GM19438 (cell line): Measurements from ENCODE around the gene RFX8.
"Not testable (repeated sequence)": the region's sequence is repeated elsewhere in the genome, so short reads cannot be mapped to it uniquely, and the experiment has no call there.

Experiments used
- ATAC-seq: cut with Tn5 transposase; IDR thresholded peaks from one replicate; pipeline ENCODE4 v1.9.1; 2021; ENCODE audit warnings: low read depth; ENCODE audit not compliant: unreplicated experiment

The RFX8 gene

GRCh38 chr2:101474731-101475384, at the start of gene RFX8:
Gene RFX8 (minus strand): TSS chr2:101475112. CDS start chr2:101466848, 8,264 bp downstream.
- ATAC-seq, result no peak

DNA sequence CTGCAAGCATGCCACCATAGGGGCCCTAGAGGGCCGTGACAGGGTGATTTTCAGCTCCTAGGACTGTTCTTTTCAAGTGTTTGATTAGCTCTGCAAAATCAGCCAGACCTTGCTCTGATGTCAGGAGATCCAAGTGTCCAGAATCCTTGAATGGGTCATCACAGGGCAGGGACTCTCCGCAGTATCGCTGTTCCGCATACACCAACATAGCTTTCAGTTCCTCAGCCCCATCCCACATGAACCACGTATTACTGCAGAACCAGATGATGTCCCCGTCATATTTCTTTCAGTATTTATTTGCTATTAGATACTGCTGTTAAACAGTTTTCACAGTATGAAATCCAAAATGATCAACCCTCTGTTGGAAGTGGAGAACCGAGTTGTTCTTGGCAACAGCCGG, 46.6 kb upstream of the RFX8 start:
- ATAC-seq, result no peak

DNA sequence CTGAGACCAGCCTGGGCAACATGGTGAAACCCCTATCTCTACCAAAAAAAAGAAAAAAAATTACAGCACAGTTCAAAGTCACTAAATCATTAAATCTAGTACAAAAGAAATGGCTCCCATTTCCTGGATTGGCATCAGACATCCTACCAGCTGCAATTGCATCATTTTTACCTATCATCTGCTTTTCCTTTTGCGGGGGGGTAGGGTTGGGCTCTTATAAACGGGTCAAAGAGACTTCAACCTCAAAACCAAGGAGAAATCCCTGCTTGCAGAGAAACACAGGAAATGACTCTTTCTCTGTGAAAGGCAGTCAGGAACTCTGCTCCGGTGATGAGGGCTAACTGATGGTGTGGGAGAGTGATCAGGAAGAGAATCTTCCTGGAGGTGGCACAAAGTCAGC, 45.3 kb upstream of the RFX8 start:
- ATAC-seq, result no peak

GRCh38 chr2:101518578-101519492, 43.9 kb upstream of the RFX8 start:
- no peak for ATAC-seq

GRCh38 chr2:101517758-101518271, 42.9 kb upstream of the RFX8 start:
- no peak for ATAC-seq

GRCh38 chr2:101516823-101517690, 42.1 kb upstream of the RFX8 start:
- no peak for ATAC-seq

DNA sequence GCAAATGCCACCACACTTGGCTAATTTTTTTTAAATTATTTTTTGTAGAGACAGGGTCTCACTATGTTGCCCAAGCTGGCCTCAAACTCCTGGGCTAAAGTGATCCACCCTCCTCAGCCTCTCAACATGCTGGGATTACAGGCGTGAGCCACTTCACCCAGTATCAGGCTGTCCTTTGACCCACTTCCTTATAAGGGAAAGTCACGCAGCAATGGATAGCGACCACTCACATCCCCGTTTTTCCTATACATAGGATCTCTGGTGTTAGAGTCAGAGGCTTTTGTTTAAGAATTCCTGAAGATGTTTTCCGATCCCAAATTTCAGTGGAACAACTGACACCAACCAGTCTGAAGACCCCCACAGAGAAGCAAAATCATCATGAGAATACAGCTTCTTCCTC, 41.4 kb upstream of the RFX8 start:
- no peak for ATAC-seq

- no peak for ATAC-seq
Measured at GRCh38 chr2:101515477-101515876, 40.6 kb upstream of the RFX8 start.

GRCh38 chr2:101512993-101513392, 38.1 kb upstream of the RFX8 start:
- no peak for ATAC-seq

- ATAC-seq, result no peak
Measured at GRCh38 chr2:101511381-101511780, 36.5 kb upstream of the RFX8 start.

DNA sequence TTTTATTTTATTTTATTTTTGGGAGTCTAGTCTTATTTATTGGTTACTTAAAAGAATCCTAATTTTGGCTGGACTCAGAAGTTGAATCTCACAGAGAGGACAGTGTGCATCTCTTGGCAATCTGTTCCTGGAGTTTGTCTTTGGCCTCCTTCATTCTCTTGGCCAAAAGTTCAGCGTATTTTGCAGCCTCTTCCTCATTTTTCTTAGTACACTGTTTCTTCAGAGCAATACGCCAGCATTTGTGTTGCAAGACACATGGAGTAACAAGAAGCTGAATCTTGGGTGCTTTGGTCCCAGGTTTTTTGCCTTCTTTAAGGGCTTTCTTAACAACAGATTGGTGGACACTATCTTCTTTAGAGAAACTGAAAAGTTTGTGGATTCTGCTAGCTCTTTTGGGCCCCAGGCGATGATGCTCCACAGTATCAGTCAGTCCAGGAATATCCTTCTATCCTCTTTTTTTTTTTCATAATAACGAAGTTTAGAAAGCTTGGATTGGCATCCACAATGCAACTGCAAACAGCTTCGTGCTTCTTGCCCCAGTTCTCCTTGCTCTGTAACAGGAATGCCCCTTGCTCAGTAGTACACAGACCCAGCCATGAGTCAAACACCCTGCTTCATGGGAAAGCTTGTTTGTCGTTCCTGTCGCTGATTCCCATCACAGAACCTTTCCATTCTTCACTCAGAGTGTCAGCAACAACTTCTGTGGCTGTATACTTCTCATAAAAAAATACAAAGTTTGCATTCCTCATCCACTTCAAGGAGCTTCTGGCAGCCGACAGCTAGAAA, 34.8 kb upstream of the RFX8 start:
- ATAC-seq, result no peak

DNA sequence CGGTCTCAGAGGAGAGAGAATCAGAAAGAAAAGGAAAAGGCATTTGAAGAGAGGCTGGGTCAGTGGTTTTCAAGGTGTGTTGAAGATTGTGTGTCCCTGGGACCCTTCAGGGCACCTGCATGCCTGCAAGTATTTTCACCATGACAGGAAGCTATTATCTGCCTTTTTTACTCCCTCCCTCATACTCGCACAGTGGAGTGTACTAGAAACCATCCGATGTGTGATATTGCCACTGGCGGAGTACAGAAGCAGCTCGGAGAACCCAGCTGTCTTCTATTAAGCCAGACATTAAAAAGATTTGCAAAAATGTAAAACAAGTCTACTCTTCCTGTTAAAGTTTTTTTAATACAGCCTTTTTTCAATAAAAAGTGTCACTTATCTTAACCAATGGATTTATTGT, 33.7 kb upstream of the RFX8 start:
- no peak for ATAC-seq

DNA sequence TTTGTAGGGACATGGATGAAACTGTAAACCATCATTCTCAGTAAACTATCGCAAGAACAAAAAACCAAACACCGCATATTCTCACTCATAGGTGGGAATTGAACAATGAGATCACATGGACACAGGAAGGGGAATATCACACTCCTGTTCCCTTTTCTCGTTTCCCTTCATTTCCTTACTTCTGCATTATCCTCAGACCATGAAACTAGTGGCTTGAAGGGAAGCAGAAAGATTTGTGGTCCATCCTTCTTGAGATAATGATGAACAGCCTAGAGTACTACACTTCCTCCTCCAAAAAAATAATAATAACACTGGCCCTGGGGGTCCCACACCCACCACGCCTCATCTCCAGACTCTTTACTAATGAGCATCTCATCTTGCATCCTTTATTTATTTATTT, 30.4 kb upstream of the RFX8 start:
- not testable (repeated sequence) for ATAC-seq

DNA sequence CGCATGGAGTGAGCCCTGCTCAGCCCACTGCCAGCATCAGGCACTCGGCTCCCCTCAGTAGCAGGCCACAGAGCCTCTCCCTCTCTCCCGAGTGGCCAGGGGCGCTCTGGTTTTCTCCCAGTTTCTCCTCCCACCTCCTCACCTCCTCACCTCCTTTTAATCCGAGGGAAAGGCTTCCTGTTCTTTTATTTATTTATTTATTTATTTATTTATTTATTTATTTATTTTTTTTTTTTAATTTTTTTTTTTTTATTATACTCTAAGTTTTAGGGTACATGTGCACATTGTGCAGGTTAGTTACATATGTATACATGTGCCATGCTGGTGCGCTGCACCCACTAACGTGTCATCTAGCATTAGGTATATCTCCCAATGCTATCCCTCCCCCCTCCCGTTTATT, 29.8 kb upstream of the RFX8 start:
- not testable (repeated sequence) for ATAC-seq

DNA sequence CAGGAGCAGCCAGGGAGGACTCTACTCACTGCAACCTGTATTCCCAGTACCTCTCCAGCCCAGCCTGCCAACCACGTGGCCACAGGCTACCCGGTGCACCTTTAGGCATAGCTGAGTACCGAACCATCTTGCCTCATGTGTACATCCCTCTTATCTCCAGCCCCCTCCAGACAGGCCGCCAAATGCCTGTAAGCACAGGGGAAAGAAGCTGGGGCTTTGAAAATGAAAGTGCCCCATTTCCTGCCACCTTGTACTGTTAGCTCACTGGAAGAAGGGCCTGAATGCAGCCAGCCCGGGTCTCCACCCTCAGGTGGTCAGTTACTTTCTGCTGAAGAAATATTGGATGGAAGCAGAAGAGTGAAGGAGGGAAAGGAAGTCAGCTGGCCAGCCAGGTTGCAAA, 27.2 kb upstream of the RFX8 start:
- no peak for ATAC-seq

GRCh38 chr2:101501443-101501842, 26.5 kb upstream of the RFX8 start:
- ATAC-seq, result no peak

DNA sequence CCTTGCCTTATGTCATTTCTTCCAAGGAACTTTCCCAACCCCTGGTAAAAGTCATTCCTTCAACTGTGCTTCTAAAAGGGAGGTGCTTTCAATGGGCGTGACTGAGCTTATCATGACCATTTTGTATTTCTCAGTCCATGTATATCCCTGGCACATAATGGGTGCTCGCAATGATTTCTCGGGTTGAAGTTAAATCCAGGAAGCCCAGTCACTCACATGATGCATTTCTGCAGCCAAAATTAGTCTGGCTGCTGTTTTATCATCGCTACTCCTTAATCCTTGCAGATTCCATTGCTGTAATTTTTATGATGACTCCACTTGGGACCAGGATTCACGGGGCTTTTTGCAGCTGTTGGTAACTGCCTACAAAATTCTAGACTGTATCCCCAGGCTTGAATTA, 25.9 kb upstream of the RFX8 start:
- no peak for ATAC-seq

GRCh38 chr2:101500180-101500579, 25.3 kb upstream of the RFX8 start:
- no peak for ATAC-seq

- no peak for ATAC-seq
Measured at GRCh38 chr2:101496279-101496678, 21.4 kb upstream of the RFX8 start.

DNA sequence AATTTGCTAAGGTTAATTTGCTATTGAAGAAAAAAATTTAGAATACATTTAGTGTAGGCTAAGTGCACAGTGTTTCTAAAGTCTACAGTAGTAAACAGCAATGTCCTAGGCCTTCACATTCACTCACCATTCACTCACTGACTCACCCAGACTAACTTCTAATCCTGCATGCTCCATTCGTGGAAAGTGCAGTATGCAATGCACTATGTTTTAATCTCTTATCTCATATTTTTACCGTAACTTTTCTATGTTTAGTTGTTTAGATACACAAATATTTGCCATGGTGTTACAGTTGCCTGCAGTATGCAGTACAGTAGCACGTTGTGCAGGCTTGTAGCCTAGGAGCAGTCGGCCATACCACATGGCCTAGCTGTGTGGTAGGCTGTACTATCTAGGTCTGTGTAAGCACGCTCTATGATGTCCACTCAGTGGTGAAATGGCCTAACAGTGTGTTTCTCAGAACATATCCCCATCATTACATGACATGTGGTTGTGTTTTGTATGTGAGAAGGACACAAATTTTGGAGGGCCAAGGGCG, 18.1 kb upstream of the RFX8 start:
- no peak for ATAC-seq
